ENCODE results near the gene COL7A1. TPM values are rescaled to one million over a fixed set of nuclear protein-coding genes. Genes with fewer than 3 reads are reported as not detected.

The COL7A1 gene
- total and polyA plus RNA-seq, 8 donors = 7.2 to 13.2 (median 9.4) TPM

DNA sequence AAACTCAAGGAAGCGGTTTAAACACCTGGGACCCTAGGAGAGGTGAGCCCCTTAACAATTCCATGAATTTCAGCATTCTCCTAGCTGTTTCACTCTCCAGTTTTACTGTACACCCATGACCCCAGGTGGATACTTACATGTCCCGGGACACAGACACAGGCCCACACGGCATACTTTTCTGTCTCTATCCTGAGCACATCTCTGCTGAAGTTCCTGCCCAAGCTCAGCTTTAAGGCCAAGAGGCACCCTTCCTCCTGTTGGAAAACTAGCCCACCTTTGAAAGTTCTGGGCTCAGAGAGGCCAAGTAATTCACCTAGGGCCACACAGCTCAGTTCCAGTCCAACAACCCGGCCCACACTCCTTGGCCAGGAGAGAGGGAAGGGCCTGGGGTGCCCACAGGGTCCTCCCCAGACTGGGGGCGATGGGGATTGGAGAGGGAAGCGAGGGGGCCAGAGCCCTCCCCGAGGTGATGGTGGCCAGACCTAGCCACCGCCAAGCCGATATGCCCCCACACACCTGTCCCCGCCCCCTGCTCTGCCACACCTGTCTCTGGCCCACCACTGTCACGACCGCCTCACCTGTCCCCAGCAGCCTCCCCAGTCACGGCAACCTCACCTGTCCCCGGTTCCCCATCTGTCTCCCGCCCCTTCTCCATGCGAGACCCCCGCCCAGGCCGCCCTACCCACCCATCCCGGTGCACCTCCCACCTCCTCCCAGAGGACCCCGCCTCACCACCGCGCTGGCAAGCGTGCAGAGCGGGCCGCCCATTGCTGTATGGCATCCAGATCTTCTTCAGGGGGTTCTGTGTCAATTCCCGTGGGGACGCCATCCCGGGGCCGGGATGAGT, 39.0 kb downstream of the COL7A1 start:
- ATAC-seq = no peak
- Histone ChIP-seq H3K9me3 (no peaks in the 10 kb centered on the region), H3K36me3 (no peaks in the 10 kb centered on the region), H3K4me3 (peak overlapping the region; percentile 30 to 60), H3K27ac (peak overlapping the region in 1 of 2 donors; percentile 87), H3K4me1 (peaks cover 10 to 92% of the 10 kb centered on the region in 2 donors), H3K27me3 (no peaks in the 10 kb centered on the region)
- TF ChIP-seq, protein P1, sequence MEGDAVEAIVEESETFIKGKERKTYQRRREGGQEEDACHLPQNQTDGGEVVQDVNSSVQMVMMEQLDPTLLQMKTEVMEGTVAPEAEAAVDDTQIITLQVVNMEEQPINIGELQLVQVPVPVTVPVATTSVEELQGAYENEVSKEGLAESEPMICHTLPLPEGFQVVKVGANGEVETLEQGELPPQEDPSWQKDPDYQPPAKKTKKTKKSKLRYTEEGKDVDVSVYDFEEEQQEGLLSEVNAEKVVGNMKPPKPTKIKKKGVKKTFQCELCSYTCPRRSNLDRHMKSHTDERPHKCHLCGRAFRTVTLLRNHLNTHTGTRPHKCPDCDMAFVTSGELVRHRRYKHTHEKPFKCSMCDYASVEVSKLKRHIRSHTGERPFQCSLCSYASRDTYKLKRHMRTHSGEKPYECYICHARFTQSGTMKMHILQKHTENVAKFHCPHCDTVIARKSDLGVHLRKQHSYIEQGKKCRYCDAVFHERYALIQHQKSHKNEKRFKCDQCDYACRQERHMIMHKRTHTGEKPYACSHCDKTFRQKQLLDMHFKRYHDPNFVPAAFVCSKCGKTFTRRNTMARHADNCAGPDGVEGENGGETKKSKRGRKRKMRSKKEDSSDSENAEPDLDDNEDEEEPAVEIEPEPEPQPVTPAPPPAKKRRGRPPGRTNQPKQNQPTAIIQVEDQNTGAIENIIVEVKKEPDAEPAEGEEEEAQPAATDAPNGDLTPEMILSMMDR (IDR thresholded peaks at IDR 0.05) = no peak
- intact Hi-C loops (cut with DNase I) = no loop called here
- no peak for DNase-seq

DNA sequence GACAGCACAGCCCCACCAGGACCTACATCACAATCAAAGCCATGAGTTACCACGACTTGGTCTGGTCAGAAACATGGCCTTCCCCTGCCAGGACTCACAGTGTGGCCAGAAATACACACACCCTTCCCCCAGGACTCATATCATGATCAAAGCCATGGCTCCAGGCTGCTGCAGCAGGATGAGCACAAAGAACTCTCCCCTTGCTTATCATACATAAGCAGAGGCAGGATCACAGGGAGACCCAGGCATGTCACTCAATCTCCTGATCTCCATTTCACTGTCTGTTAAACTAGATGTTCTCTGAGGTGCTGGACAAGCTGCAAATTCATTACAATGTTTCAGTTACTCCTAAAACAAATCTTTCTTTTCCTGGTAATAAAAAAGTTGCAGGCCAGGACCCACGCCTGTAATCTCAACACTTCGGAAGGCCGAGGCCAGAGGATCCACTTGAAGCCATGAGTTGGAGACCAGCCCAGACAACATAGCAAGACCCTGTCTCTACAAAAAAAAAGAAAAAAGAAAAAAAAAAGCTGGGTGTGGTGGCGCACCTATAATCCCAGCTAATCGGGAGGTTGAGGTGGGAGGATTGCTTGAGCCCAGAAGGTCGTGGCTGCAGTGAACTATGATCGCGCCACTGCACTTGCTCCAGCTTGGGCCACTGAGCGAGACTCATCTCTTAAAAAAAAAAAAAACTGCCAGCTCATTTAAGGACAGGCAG, 39.7 kb downstream of the COL7A1 start:
- DNase-seq (peak in 1 of 4 donors; percentile 5), ATAC-seq (no peak)
- Histone ChIP-seq H3K27me3 (no peaks in the 10 kb centered on the region), H3K9me3 (no peaks in the 10 kb centered on the region), H3K27ac (no peak overlapping the region), H3K36me3 (no peaks in the 10 kb centered on the region), H3K4me1 (peaks cover 5 to 91% of the 10 kb centered on the region in 2 donors), H3K4me3 (peak overlapping the region in 1 of 2 donors; percentile 60)
- TF ChIP-seq, protein P1 (IDR thresholded peaks at IDR 0.05) = no peak
- intact Hi-C loops (cut with DNase I) = no loop called here

DNA sequence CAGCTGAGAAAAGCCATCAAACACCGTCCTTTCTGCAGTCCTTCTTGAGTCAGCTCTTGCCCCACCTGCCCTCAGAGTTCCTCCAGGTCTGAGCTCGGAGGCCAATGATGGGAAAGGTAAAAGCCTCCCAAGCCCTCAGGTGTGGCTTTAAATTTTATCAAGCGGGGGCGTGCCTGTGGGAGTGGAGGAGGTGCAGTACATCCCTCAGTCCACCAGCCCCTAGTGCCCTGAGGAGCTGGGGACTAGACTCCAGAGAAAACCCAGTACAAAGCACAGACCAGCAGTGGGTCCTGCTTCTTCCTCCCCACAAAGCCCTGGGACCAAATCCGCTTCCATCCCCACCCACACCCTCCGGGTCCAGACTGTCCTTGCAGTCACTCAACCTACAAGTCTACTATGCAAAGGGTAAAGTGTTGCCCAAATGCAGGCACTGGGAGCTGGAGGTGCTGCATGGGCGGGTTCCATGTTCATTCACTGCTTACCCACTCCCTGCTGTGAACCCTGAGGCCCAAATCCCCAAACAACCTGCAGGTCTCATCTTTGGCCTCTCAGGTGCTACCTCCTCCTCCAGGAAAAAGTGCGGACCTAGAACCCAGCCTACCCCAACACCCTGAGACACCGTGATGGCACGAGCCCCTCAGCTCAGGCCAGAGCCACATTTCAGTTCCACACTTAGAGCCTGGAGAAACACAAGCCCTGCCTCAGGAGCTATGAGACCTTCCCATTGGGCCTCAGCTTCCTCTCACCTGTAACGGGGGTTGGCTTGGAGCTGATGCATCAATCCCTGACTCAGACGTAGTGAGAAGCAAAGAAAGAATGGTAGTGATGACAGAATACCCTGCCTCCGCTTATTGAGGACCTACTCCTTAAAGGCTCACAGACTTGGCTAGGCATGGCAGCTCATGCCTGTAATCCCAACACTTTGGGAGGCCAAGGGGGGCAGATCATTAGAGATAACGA, 41.0 kb downstream of the COL7A1 start:
- peaks cover 0 to 3% of the 10 kb centered on the region in 2 donors for H3K36me3 ChIP-seq
- no peak overlapping the region for H3K4me3 ChIP-seq
- TF ChIP-seq, protein P1 (IDR thresholded peaks at IDR 0.05) = no peak
- ATAC-seq (no peak), DNase-seq (peak in 1 of 4 donors; percentile 11)
- H3K9me3 ChIP-seq = no peaks in the 10 kb centered on the region
- no peaks in the 10 kb centered on the region for H3K27me3 ChIP-seq
- peaks cover 0 to 86% of the 10 kb centered on the region in 2 donors for H3K4me1 ChIP-seq
- intact Hi-C loops (cut with DNase I) = loop anchor here in 1 of 2 donors (5.0 kb wide), 1 partner anchor 87 kb away; a partner anchor contains a TSS
- peak overlapping the region in 1 of 2 donors; percentile 88 for H3K27ac ChIP-seq

DNA sequence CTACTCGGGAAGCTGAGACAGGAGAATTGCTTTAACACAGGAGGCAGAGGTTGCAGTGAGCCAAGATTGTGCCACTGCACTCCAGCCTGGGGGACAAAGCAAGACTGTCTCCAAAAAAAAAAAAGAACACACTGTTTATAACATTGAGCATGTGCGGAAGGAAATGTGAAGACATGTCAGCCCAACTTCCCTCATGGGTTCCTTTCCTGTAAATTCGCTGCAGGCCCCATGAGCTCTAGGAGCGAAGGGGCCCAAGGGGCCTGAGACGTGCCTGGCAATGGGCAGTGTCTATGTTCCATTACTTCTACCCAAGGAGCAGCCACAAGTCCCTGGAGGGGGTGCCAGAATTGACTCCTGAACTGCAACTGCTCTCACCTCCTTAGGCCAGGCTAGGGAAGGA, 41.8 kb downstream of the COL7A1 start:
- H3K27ac ChIP-seq = peak overlapping the region in 1 of 2 donors; percentile 88
- peaks cover 0 to 6% of the 10 kb centered on the region in 2 donors for H3K36me3 ChIP-seq
- no peaks in the 10 kb centered on the region for H3K9me3 ChIP-seq
- ATAC-seq = no peak
- peak in 1 of 4 donors; percentile 33 for DNase-seq
- TF ChIP-seq, protein P1 (IDR thresholded peaks at IDR 0.05) = no peak
- H3K4me1 ChIP-seq = peaks cover 0 to 86% of the 10 kb centered on the region in 2 donors
- intact Hi-C loops (cut with DNase I) = loop anchor here in 1 of 2 donors (5.0 kb wide), 1 partner anchor 86 kb away; a partner anchor contains a TSS
- H3K27me3 ChIP-seq = no peaks in the 10 kb centered on the region
- no peak overlapping the region for H3K4me3 ChIP-seq

Data from left lung (tissue), 10 donors.